Thoracic aorta (tissue), 2 donors: ENCODE measurements around the gene FNIP2. TPM values are rescaled to one million over a fixed set of nuclear protein-coding genes. Genes with fewer than 3 reads are reported as not detected.
A peak's percentile ranks its signal among the peaks of the same experiment; 100 is the strongest.
"Not testable (repeated sequence)": the region's sequence is repeated elsewhere in the genome, so short reads cannot be mapped to it uniquely, and the experiment has no call there.

Source experiments
- ATAC-seq: fragments of 150-250 bp; one replicate; pipeline ENCODE4 v1.8.0; 2017; ENCODE audit warnings: low read depth; ENCODE audit not compliant: insufficient number of reproducible peaks, low FRiP score
- DNase-seq: peaks from one replicate; pipeline ENCODE4 v3.0.0-alpha.2; 2020; ENCODE audit warnings: low spot score
- H3K27ac ChIP-seq, 2 donors: fragments of 200-600 bp; sonication (generic); 1 replicate in 1 of 2; 2 replicates in 1 of 2; pipeline ENCODE4 v1.5.1; 2016; ENCODE audit warnings: mild to moderate bottlenecking in 2 of 2, moderate library complexity in 2 of 2
- H3K27me3 ChIP-seq: fragments of 200-600 bp; sonication (generic); replicated peaks from 2 replicates; pipeline ENCODE4 v1.6.0; 2016; ENCODE audit warnings: mild to moderate bottlenecking; ENCODE audit not compliant: insufficient read depth
- H3K36me3 ChIP-seq: fragments of 200-600 bp; sonication (generic); one replicate; pipeline ENCODE4 v1.5.1; 2016
- H3K4me1 ChIP-seq, 2 donors: fragments of 200-600 bp; sonication (generic); 1 replicate in 1 of 2; 2 replicates in 1 of 2; pipeline versions ENCODE4 v1.5.1 to v1.6.0; 2016; ENCODE audit warnings: low read depth in 2 of 2, mild to moderate bottlenecking in 1 of 2; ENCODE audit not compliant: control insufficient read depth in 1 of 2
- H3K4me3 ChIP-seq: fragments of 200-600 bp; sonication (generic); 2 replicates; pipeline ENCODE4 v1.5.1; 2016; ENCODE audit warnings: mild to moderate bottlenecking
- H3K9me3 ChIP-seq: fragments of 200-600 bp; sonication (generic); 2 replicates; pipeline ENCODE4 v1.5.1; 2016
- CTCF ChIP-seq: fragments of 200-600 bp; sonication (generic); IDR thresholded peaks from one replicate; pipeline ENCODE4 v1.5.1; 2019; ENCODE audit warnings: antibody characterized with exemption
- total RNA-seq, 2 donors: library from RNA; depleted of rRNA; stranded (reverse); fragments of >200 nt; gene quantifications; one replicate each; pipeline versions ENCODE4 v1.1.0 to v1.2.3, GENCODE V29; 2016

Gene FNIP2
- total RNA-seq, 2 donors from 2014 or later = 47.9 to 121 TPM

DNA sequence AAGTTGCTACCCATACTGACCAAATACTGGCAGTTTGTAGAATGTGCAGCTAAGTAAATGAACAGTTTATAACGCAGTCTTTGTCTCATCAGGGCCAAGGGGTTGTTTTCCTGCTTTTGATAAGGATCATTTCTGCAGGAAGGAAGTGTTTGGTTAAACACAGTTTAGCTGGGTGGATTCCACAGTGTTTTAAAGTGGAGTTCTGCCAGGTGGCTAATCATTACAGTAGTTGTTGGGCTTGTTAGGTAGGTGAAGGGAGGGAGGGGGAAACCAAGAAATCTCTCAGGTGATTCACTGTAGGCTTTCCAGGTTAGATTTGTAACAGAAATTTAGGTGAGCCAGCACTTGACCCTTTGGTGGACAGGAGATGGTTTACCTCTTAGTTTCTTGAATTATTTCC lies 58.1 kb downstream of the FNIP2 start:
- TF ChIP-seq CTCF = no peak
- Histone ChIP-seq H3K9me3 (no peaks in the 10 kb centered on the region), H3K4me1 (peaks cover 48 to 56% of the 10 kb centered on the region in 2 donors), H3K36me3 (peaks cover 10% of the 10 kb centered on the region), H3K27me3 (no peaks in the 10 kb centered on the region), H3K27ac (peak overlapping the region; percentile 9 to 34), H3K4me3 (no peak overlapping the region)
- no peak for ATAC-seq
- no peak for DNase-seq

GRCh38 chr4:158827543-158827981 lies 58.7 kb downstream of the FNIP2 start:
- peak overlapping the region in 1 of 2 donors; percentile 9 for H3K27ac ChIP-seq
- DNase-seq (no peak), ATAC-seq (no peak)
- H3K27me3 ChIP-seq = no peaks in the 10 kb centered on the region
- H3K4me1 ChIP-seq = peaks cover 44 to 50% of the 10 kb centered on the region in 2 donors
- no peak overlapping the region for H3K4me3 ChIP-seq
- H3K36me3 ChIP-seq = peaks cover 14% of the 10 kb centered on the region
- no peaks in the 10 kb centered on the region for H3K9me3 ChIP-seq
- no peak for TF ChIP-seq CTCF

GRCh38 chr4:158828151-158828550 lies 59.3 kb downstream of the FNIP2 start:
- H3K27ac ChIP-seq, DNase-seq, ATAC-seq, H3K27me3 ChIP-seq, H3K4me3 ChIP-seq, H3K9me3 ChIP-seq: not testable (repeated sequence)
- Histone ChIP-seq H3K4me1 (peaks cover 44 to 48% of the 10 kb centered on the region in 2 donors), H3K36me3 (peaks cover 14% of the 10 kb centered on the region)

DNA sequence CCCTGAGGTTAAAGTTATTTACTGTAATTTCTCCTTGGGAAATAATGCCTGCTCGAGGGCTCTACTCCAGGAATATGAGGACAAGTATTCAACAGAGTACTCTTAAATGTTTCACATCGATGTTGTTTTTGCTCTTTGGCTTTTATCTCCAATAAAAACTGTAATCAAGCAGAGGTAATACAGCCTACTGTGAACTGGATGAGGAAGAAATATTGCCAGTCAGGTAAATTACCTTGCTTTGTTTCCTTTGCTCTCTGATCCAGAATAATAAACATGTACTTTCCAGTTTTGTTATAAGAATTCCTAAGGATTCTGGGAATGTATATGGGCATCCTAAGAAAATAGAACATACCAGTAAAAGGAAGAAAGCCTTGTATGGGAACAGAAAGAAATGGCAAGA lies 60.4 kb downstream of the FNIP2 start:
- H3K27me3 ChIP-seq = no peaks in the 10 kb centered on the region
- H3K36me3 ChIP-seq = peaks cover 14% of the 10 kb centered on the region
- H3K4me1 ChIP-seq = peaks cover 35 to 37% of the 10 kb centered on the region in 2 donors
- DNase-seq (no peak), ATAC-seq (no peak)
- no peak for TF ChIP-seq CTCF
- H3K9me3 ChIP-seq = no peaks in the 10 kb centered on the region
- no peak overlapping the region for H3K4me3 ChIP-seq
- H3K27ac ChIP-seq = no peak overlapping the region

- H3K4me3 ChIP-seq = no peak overlapping the region
- H3K27me3 ChIP-seq = no peaks in the 10 kb centered on the region
- ATAC-seq = no peak
- no peak overlapping the region for H3K27ac ChIP-seq
- TF ChIP-seq CTCF = no peak
- no peaks in the 10 kb centered on the region for H3K4me1 ChIP-seq
- no peaks in the 10 kb centered on the region for H3K9me3 ChIP-seq
- H3K36me3 ChIP-seq = peaks cover 20% of the 10 kb centered on the region
- no peak for DNase-seq
Measured at GRCh38 chr4:158833602-158834001, 64.8 kb downstream of the FNIP2 start.
